Natural killer cell treated with Interleukin-12 subunit alpha and Interleukin-12 subunit beta and Interleukin-15 and Interleukin-18, amount 100 ng/mL, for 72 hours (primary cell): ENCODE results near the gene ZFHX2. TPM values are rescaled to one million over a fixed set of nuclear protein-coding genes. Genes with fewer than 3 reads are reported as not detected.
A peak's percentile ranks its signal among the peaks of the same experiment; 100 is the strongest.
"Not testable (repeated sequence)": the region's sequence is repeated elsewhere in the genome, so short reads cannot be mapped to it uniquely, and the experiment has no call there.

Experiments
- ATAC-seq, 2 donors: fragments of 150-1000 bp; cut with Tn5 transposase in 1 of 2; sonication (Bioruptor Pico), chemical (Tn5 transposase) in 1 of 2; 2 replicates each; pipeline ENCODE4 v1.10.0; 2021
- DNase-seq: peaks from one replicate; pipeline ENCODE4 v3.0.0; 2022; ENCODE audit warnings: low spot score
- H3K27ac Mint-ChIP-seq, 2 donors: 1 replicate in 1 of 2; 2 replicates in 1 of 2; pipeline ENCODE4 v1.8.0; 2022; ENCODE audit warnings: mixed read lengths in 2 of 2, mild to moderate bottlenecking in 1 of 2, moderate library complexity in 1 of 2
- H3K27me3 Mint-ChIP-seq, 2 donors: 1 replicate in 1 of 2; 2 replicates in 1 of 2; pipeline ENCODE4 v1.8.0; 2022; ENCODE audit warnings: mixed read lengths in 2 of 2
- H3K36me3 Mint-ChIP-seq: one replicate; pipeline ENCODE4 v1.8.0; 2022; ENCODE audit warnings: mixed read lengths
- H3K4me1 Mint-ChIP-seq, 2 donors: 1 replicate in 1 of 2; 2 replicates in 1 of 2; pipeline ENCODE4 v1.8.0; 2022; ENCODE audit warnings: low read depth in 2 of 2, mixed read lengths in 2 of 2, mild to moderate bottlenecking in 1 of 2
- H3K4me3 Mint-ChIP-seq: one replicate; pipeline ENCODE4 v1.8.0; 2022; ENCODE audit warnings: mixed read lengths
- H3K9me3 Mint-ChIP-seq: 2 replicates; pipeline ENCODE4 v1.8.0; 2022; ENCODE audit warnings: mixed read lengths
- total RNA-seq, 2 donors: library from RNA; stranded (reverse); gene quantifications; one replicate each; pipeline ENCODE4 v1.2.3, GENCODE V29; 2022

ZFHX2 gene
- 1 to 10 TPM; 2.8 to 4.9 TPM for total RNA-seq

GRCh38 chr14:23551266-23552028 lies at the start of gene ZFHX2:
Gene ZFHX2 (minus strand): TSS chr14:23551765. CDS start chr14:23535325, 16,440 bp downstream.
- peaks cover 14 to 20% of the 10 kb centered on the region in 2 donors for H3K4me1 Mint-ChIP-seq
- ATAC-seq (peak; percentile 70 to 81), DNase-seq (peak; percentile 86)
- peak within 1 kb of the TSS in 1 of 2 donors; percentile 85 for H3K27ac Mint-ChIP-seq
- H3K9me3 Mint-ChIP-seq, result no peaks in the 10 kb centered on the region
- H3K27me3 Mint-ChIP-seq, result no peaks in the 10 kb centered on the region
- H3K4me3 Mint-ChIP-seq, result no peak within 1 kb of the TSS
- H3K36me3 Mint-ChIP-seq, result no peaks in the 10 kb centered on the region

DNA sequence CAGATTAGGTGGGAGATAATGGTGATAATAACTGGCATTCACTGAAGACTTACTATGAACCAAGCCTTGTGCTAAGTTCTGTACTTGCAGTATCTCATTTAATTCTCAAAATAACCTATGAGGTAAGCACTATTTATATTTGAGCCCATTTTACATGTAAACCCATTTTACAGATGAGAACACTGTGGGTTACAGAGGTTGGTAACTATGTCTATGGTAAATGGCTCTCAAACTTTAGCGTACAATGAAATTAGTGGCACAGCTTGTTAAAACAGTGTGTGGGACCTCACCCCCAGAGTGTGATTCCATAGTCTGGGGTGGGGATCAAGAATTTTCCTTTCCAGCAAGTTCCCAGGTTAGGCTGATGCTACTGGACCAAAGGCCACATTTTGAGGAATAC lies 49.2 kb upstream of the ZFHX2 start:
- ATAC-seq, result no peak
- H3K36me3 Mint-ChIP-seq, result no peaks in the 10 kb centered on the region
- no peak overlapping the region for H3K4me3 Mint-ChIP-seq
- H3K9me3 Mint-ChIP-seq, result no peaks in the 10 kb centered on the region
- H3K27me3 Mint-ChIP-seq, result peaks cover 2 to 8% of the 10 kb centered on the region in 2 donors
- no peak for DNase-seq
- H3K27ac Mint-ChIP-seq, result no peak overlapping the region
- H3K4me1 Mint-ChIP-seq, result peaks cover 4 to 5% of the 10 kb centered on the region in 2 donors

DNA sequence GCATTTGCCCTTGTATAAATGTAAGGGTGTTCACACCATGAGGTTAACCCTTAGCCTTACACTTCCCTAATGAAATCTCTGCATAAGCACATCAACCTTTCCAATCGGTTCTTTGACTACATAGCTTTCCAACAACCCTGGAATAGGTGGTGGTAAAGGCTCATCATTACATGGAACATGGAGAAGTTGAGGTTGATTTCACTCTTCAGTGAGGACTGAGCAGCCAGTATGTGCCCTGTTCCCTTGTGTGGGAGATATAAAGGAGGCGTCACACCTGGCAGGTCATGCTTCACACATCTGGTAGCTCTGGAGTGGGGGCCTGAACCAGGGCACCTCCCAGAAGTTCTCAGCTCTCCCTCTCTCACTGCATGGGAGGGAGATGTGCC lies 48.8 kb upstream of the ZFHX2 start:
- Mint-ChIP-seq H3K4me1 (no peaks in the 10 kb centered on the region), H3K36me3 (no peaks in the 10 kb centered on the region), H3K4me3 (no peak overlapping the region), H3K9me3 (no peaks in the 10 kb centered on the region), H3K27me3 (peaks cover 2 to 8% of the 10 kb centered on the region in 2 donors), H3K27ac (no peak overlapping the region)
- ATAC-seq (no peak), DNase-seq (no peak)

DNA sequence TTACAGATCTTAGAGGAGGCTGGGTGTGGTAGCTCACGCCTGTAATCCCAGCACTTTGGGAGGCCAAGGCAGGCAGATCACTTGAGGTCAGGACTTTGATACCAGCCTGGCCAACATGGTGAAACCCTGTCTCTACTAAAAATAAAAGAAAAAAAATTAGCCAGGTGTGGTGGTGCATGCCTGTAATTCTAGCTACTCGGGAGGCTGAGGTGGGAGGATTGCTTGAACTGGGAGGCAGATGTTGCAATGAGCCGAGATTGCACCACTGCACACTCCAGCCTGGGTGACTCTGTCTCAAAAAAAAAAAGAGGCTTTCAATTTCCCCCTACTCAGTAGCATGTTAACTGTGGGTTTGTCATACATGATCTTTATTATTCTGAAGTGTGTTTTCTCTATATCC lies 42.6 kb upstream of the ZFHX2 start:
- not testable (repeated sequence) for H3K27ac Mint-ChIP-seq, H3K9me3 Mint-ChIP-seq, H3K36me3 Mint-ChIP-seq, H3K4me3 Mint-ChIP-seq, H3K4me1 Mint-ChIP-seq, DNase-seq, ATAC-seq
- H3K27me3 Mint-ChIP-seq, result peaks cover 0 to 14% of the 10 kb centered on the region in 2 donors

GRCh38 chr14:23590198-23590597 lies 38.6 kb upstream of the ZFHX2 start:
- Mint-ChIP-seq H3K9me3 (no peaks in the 10 kb centered on the region), H3K27ac (no peak overlapping the region), H3K36me3 (no peaks in the 10 kb centered on the region), H3K4me3 (no peak overlapping the region), H3K4me1 (peaks cover 3 to 7% of the 10 kb centered on the region in 2 donors), H3K27me3 (peaks cover 13 to 17% of the 10 kb centered on the region in 2 donors)
- no peak for ATAC-seq
- DNase-seq, result no peak

DNA sequence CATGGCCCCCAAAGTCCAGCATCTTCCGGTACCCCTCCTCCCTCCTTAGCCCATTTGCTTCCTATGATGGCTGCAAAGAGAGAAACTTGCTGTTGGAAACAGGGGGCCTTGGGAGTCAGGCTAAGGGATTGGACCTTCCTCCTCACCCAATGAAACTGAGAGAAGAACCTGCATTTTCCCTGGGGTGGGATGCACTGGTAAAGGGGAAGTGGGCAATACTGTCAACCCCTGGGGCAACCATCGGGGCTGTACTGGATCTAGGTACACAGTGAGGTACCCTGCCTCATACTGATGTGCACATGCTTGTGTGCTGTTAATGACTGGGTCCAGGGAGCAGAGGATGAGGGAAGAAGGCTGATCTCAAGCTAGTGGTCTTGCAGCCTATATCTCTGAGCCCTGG lies 38.0 kb upstream of the ZFHX2 start:
- no peaks in the 10 kb centered on the region for H3K9me3 Mint-ChIP-seq
- no peak for ATAC-seq
- peaks cover 8 to 17% of the 10 kb centered on the region in 2 donors for H3K27me3 Mint-ChIP-seq
- H3K4me1 Mint-ChIP-seq, result peaks cover 3 to 7% of the 10 kb centered on the region in 2 donors
- DNase-seq, result no peak
- no peak overlapping the region for H3K4me3 Mint-ChIP-seq
- H3K27ac Mint-ChIP-seq, result no peak overlapping the region
- no peaks in the 10 kb centered on the region for H3K36me3 Mint-ChIP-seq

GRCh38 chr14:23588884-23589598 lies 37.5 kb upstream of the ZFHX2 start:
- Mint-ChIP-seq H3K27ac (no peak overlapping the region), H3K4me3 (no peak overlapping the region), H3K36me3 (no peaks in the 10 kb centered on the region), H3K27me3 (peaks cover 7 to 17% of the 10 kb centered on the region in 2 donors), H3K4me1 (peaks cover 3 to 7% of the 10 kb centered on the region in 2 donors), H3K9me3 (no peaks in the 10 kb centered on the region)
- ATAC-seq (peak; percentile 91 to 98), DNase-seq (no peak)

DNA sequence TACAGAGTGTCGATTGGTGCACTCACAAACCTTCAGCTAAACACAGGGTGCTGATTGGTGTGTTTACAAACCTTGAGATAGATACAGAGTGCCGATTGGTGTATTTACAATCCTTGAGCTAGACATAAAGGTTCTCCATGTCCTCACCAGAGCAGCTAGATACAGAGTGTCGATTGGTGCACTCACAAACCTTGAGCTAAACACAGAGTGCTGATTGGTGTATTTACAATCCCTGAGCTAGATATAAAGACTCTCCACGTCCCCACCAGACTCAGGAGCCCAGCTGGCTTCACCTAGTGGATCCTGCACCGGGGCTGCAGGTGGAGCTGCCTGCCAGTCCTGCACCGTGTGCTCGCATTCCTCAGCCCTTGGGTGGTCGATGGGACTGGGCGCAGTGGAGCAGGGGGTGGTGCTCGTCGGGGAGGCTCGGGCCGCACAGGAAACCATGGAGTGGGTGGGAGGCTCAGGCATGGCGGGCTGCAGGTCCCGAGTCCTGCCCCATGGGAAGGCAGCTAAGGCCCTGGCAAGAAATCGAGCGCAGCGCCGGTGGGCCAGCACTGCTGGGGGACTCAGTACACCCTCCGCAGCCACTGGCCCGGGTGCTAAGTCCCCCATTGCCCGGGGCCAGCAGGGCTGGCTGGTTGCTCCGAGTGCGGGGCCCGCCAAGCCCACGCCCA lies 33.1 kb upstream of the ZFHX2 start:
- not testable (repeated sequence) for H3K9me3 Mint-ChIP-seq

DNA sequence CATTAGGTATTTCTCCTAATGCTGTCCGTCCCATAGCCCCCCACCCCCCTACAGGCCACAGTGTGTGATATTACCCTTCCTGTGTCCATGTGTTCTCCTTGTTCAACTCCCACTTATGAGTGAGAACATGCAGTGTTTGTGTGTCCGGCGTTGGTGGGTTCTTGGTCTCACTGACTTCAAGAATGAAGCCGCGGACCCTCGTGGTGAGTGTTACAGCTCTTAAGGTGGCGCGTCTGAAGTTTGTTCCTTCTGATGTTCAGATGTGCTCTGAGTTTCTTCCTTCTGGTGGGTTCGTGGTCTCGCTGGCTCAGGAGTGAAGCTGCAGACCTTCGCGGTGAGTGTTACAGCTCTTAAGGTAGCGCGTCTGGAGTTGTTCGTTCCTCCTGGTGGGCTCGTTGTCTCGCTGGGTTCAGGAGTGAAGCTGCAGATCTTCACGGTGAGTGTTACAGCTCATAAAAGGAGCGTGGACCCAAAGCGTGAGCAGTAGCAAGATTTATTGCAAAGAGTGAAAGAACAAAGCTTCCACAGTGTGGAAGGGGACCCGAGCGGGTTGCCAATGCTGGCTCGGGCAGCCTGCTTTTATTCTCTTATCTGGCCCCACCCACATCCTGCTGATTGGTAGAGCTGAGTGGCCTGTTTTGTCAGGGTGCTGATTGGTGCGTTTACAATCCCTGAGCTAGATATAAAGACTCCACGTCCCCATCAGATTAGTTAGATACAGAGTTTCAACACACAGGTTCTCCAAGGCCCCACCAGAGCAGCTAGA lies 32.4 kb upstream of the ZFHX2 start:
- H3K27me3 Mint-ChIP-seq, result peaks cover 15 to 33% of the 10 kb centered on the region in 2 donors
- H3K4me3 Mint-ChIP-seq, H3K36me3 Mint-ChIP-seq, DNase-seq, H3K9me3 Mint-ChIP-seq, H3K27ac Mint-ChIP-seq, ATAC-seq, H3K4me1 Mint-ChIP-seq: not testable (repeated sequence)

More for the DNA sequence above, 33.1 kb upstream of the ZFHX2 start:
- not testable (repeated sequence) for ATAC-seq, H3K27ac Mint-ChIP-seq, DNase-seq, H3K4me3 Mint-ChIP-seq, H3K4me1 Mint-ChIP-seq, H3K36me3 Mint-ChIP-seq
- peaks cover 15 to 30% of the 10 kb centered on the region in 2 donors for H3K27me3 Mint-ChIP-seq

GRCh38 chr14:23582906-23583760 lies 31.6 kb upstream of the ZFHX2 start:
- Mint-ChIP-seq H3K4me1 (peaks cover 0 to 7% of the 10 kb centered on the region in 2 donors), H3K36me3 (no peaks in the 10 kb centered on the region), H3K9me3 (no peaks in the 10 kb centered on the region), H3K27me3 (peaks cover 17 to 37% of the 10 kb centered on the region in 2 donors), H3K4me3 (no peak overlapping the region), H3K27ac (no peak overlapping the region)
- DNase-seq, result no peak
- ATAC-seq, result no peak

GRCh38 chr14:23580948-23581281 lies 29.4 kb upstream of the ZFHX2 start:
- Mint-ChIP-seq H3K9me3 (no peaks in the 10 kb centered on the region), H3K4me3 (no peak overlapping the region), H3K4me1 (peaks cover 0 to 15% of the 10 kb centered on the region in 2 donors), H3K27ac (no peak overlapping the region), H3K27me3 (peaks cover 28 to 34% of the 10 kb centered on the region in 2 donors), H3K36me3 (no peaks in the 10 kb centered on the region)
- ATAC-seq (no peak), DNase-seq (no peak)

DNA sequence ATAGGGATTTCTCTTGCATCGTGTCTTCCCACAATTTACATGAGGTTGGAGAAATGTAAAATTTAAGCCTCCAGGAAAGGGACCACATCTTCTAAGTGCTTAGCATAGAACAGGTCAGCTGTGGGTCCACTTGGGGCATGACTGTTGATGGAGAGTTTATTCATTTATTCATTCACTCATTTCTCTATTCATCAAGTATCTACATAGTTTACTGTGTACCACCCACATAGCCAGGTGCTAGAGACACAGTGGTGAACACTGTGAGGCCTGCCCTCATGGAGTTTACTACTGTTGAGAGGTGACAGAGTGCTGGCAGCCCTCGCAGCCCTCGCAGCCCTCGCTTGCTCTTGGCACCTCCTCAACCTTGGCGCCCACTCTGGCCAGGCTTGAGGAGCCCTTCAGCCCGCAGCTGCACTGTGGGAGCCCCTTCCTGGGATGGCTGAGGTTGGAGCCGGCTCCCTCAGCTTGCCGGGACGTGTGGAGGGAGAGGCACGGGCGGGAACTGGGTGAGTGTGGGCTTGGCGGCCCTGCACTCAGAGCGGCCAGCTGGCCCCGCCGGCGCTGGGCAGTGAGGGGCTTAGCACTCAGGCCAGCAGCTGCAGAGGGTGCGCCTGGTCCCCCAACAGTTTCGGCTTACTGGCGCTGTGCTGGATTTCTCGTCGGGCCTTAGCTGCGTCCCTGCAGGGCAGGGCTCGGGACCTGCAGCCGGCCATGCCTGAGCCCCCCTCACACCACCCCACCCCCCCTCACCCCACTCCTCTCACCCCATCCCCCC lies 28.8 kb upstream of the ZFHX2 start:
- H3K9me3 Mint-ChIP-seq, result no peaks in the 10 kb centered on the region

More for the DNA sequence above, 28.8 kb upstream of the ZFHX2 start:
- H3K27ac Mint-ChIP-seq, result no peak overlapping the region
- DNase-seq (no peak), ATAC-seq (no peak)
- H3K4me1 Mint-ChIP-seq, result peaks cover 0 to 15% of the 10 kb centered on the region in 2 donors
- no peaks in the 10 kb centered on the region for H3K36me3 Mint-ChIP-seq
- no peak overlapping the region for H3K4me3 Mint-ChIP-seq
- peaks cover 30 to 35% of the 10 kb centered on the region in 2 donors for H3K27me3 Mint-ChIP-seq
